HepG2 (cell line): Measurements from ENCODE around the gene CLCNKA. TPM values are rescaled to one million over a fixed set of nuclear protein-coding genes. Genes with fewer than 3 reads are reported as not detected.

Source experiments
- CHCHD3 ChIP-seq: sonication (generic); formaldehyde crosslinking; IDR thresholded peaks from 2 replicates; pipeline ENCODE4 v1.8.0; 2022; ENCODE audit warnings: mild to moderate bottlenecking, missing genetic modification reagents, moderate library complexity
- ELF3 ChIP-seq: IDR thresholded peaks from 2 replicates; pipeline ENCODE4 v1.6.1; 2016; ENCODE audit warnings: missing genetic modification reagents, missing compliant biosample characterization
- NFKBIZ ChIP-seq: IDR thresholded peaks from 2 replicates; pipeline ENCODE4 v1.6.1; 2018; ENCODE audit warnings: missing genetic modification reagents, missing compliant biosample characterization
- NFRKB ChIP-seq: fragments of 450-650 bp; IDR thresholded peaks from 2 replicates; pipeline ENCODE4 v1.6.1; 2017
- SMAD3 ChIP-seq: sonication (generic); formaldehyde crosslinking; IDR thresholded peaks from 2 replicates; pipeline ENCODE4 v1.4.0; 2020; ENCODE audit warnings: missing genetic modification reagents
- SP4 ChIP-seq: sonication (generic); formaldehyde crosslinking; IDR thresholded peaks from 2 replicates; pipeline ENCODE4 v1.8.1; 2023; ENCODE audit warnings: mild to moderate bottlenecking, missing genetic modification reagents
- THAP11 ChIP-seq: IDR thresholded peaks from 2 replicates; pipeline ENCODE4 v1.6.1; 2016; ENCODE audit warnings: missing biosample characterization, missing genetic modification reagents
- ZBTB7A ChIP-seq: sonication (generic); formaldehyde crosslinking; IDR thresholded peaks from 2 replicates; pipeline ENCODE4 v1.8.0; 2022; ENCODE audit warnings: mild to moderate bottlenecking, missing genetic modification reagents
- ZBTB7B ChIP-seq: sonication (generic); formaldehyde crosslinking; IDR thresholded peaks from 2 replicates; pipeline ENCODE4 v1.4.0; 2020; ENCODE audit warnings: missing genetic modification reagents
- ZNF160 ChIP-seq: sonication (generic); formaldehyde crosslinking; IDR thresholded peaks from 2 replicates; pipeline ENCODE4 v1.8.0; 2022; ENCODE audit warnings: mild to moderate bottlenecking, inconsistent platforms, missing genetic modification reagents
- polyA plus RNA-seq, 8 experiments: library from polyadenylated mRNA; depleted of rRNA in 3 of 8; stranded (reverse) in 7 of 8; unstranded in 1 of 8; fragments of >200 nt; fragmentation: Illumina TruSeq in 4 of 8; extraction: Trizol in 4 of 8; gene quantifications; 2 replicates each; pipeline versions ENCODE4 v1.2.1 to v1.2.3, GENCODE V29; 2011 to 2016; ENCODE audit warnings: low read depth in 4 of 8, missing spikeins in 1 of 8, mixed read lengths in 1 of 8; ENCODE audit not compliant: insufficient read depth in 1 of 8
- total RNA-seq, 5 experiments: library from RNA; depleted of rRNA; stranded (reverse); fragments of >200 nt; fragmentation: Illumina TruSeq; extraction: Trizol; gene quantifications; 2 replicates each; pipeline ENCODE4 v1.2.3, GENCODE V29; 2016; ENCODE audit warnings: low read depth in 1 of 5
- TF ChIP-seq, protein P1 (sequence below): sonication (generic); formaldehyde crosslinking; conservative IDR thresholded peaks from 2 replicates; pipeline ENCODE4 v1.4.0; 2020; ENCODE audit warnings: mild to moderate bottlenecking, missing genetic modification reagents, moderate library complexity
- TF ChIP-seq, protein P2 (sequence below): sonication (generic); formaldehyde crosslinking; IDR thresholded peaks from 2 replicates; pipeline ENCODE4 v1.8.0; 2022; ENCODE audit warnings: missing genetic modification reagents, mild to moderate bottlenecking, borderline replicate concordance
- TF ChIP-seq, protein P3 (sequence below): sonication (generic); formaldehyde crosslinking; IDR thresholded peaks from 2 replicates; pipeline ENCODE4 v1.5.1; 2020; ENCODE audit warnings: missing genetic modification reagents, mild to moderate bottlenecking, borderline replicate concordance
- TF ChIP-seq, protein P4 (sequence below): sonication (generic); formaldehyde crosslinking; IDR thresholded peaks from 2 replicates; pipeline ENCODE4 v1.4.0; 2020; ENCODE audit warnings: missing genetic modification reagents
- TF ChIP-seq, protein P5 (sequence below): sonication (generic); IDR thresholded peaks from 2 replicates; pipeline ENCODE4 v1.6.1; 2016; ENCODE audit warnings: low read depth, borderline replicate concordance
- TF ChIP-seq, protein P6 (sequence below): sonication (generic); formaldehyde crosslinking; IDR thresholded peaks from 2 replicates; pipeline ENCODE4 v1.4.0; 2020; ENCODE audit warnings: missing genetic modification reagents
- TF ChIP-seq, protein P7 (sequence below): IDR thresholded peaks from 2 replicates; pipeline ENCODE4 v1.6.1; 2016

CLCNKA gene
- total and polyA plus RNA-seq, 2 of the 13 experiments (the other 11 are each of a cell fraction or from before 2014, with no cell fraction given) = 0.03 TPM; not detected in 1

DNA sequence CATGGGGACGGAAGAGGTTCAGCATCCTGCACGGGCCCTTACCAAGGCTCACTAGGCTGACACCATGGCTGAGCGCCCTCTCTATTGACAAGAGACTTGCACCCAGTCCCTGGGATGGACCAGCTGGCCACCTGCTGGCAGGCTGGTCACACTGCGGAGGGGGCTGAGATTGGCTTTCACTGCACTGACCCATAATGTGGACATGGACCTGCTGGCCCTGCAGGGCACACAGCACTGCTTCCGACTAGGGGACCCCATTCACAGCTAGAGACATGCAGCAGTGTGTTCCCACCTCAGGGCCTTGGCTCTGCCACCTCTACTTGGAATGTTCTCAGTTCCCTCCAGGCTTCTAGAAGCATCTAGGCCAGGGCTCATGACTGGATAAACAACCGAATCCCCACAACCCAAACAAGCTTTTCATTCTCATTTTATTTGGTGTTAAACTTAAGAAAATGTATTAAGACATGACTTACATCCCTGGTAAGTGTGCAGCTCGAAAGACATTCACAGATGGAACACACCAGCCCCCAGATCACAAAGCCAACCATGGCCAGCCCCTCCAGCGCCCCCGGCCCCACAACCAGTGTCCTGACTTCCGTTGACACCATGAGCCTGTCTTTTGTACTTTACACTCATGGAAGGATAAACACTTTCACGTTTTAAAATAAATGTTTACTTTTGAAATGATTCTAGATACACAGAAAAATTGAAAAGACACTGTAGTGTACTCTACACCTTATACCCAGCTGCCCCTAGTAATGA is 27.1 kb upstream of the CLCNKA start (continued):
- TF ChIP-seq, protein P1, sequence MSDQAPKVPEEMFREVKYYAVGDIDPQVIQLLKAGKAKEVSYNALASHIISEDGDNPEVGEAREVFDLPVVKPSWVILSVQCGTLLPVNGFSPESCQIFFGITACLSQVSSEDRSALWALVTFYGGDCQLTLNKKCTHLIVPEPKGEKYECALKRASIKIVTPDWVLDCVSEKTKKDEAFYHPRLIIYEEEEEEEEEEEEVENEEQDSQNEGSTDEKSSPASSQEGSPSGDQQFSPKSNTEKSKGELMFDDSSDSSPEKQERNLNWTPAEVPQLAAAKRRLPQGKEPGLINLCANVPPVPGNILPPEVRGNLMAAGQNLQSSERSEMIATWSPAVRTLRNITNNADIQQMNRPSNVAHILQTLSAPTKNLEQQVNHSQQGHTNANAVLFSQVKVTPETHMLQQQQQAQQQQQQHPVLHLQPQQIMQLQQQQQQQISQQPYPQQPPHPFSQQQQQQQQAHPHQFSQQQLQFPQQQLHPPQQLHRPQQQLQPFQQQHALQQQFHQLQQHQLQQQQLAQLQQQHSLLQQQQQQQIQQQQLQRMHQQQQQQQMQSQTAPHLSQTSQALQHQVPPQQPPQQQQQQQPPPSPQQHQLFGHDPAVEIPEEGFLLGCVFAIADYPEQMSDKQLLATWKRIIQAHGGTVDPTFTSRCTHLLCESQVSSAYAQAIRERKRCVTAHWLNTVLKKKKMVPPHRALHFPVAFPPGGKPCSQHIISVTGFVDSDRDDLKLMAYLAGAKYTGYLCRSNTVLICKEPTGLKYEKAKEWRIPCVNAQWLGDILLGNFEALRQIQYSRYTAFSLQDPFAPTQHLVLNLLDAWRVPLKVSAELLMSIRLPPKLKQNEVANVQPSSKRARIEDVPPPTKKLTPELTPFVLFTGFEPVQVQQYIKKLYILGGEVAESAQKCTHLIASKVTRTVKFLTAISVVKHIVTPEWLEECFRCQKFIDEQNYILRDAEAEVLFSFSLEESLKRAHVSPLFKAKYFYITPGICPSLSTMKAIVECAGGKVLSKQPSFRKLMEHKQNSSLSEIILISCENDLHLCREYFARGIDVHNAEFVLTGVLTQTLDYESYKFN (CRISPR knock-in tag) = peak; percentile 80
- TF ChIP-seq NFKBIZ (CRISPR knock-in tag) (no peak), ZBTB7B (CRISPR knock-in tag) (0 out of 2 replicates have a peak, but pooled peaks have one; percentile 58), ZNF160 (CRISPR knock-in tag) (no peak), SP4 (0 out of 2 replicates have a peak, but pooled peaks have one; percentile 28), ELF3 (CRISPR knock-in tag) (peak; percentile 44; the same call in 1 of the 2 replicates), CHCHD3 (no peak), THAP11 (CRISPR knock-in tag) (0 out of 2 replicates have a peak, but pooled peaks have one; percentile 17), NFRKB (no peak), ZBTB7A (CRISPR knock-in tag) (peak; percentile 92), SMAD3 (CRISPR knock-in tag) (peak; percentile 21; the same call in 1 of the 2 replicates)
- TF ChIP-seq, protein P2, sequence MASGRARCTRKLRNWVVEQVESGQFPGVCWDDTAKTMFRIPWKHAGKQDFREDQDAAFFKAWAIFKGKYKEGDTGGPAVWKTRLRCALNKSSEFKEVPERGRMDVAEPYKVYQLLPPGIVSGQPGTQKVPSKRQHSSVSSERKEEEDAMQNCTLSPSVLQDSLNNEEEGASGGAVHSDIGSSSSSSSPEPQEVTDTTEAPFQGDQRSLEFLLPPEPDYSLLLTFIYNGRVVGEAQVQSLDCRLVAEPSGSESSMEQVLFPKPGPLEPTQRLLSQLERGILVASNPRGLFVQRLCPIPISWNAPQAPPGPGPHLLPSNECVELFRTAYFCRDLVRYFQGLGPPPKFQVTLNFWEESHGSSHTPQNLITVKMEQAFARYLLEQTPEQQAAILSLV = peak; percentile 83; the same call in 1 of the 2 replicates
- TF ChIP-seq, protein P3, sequence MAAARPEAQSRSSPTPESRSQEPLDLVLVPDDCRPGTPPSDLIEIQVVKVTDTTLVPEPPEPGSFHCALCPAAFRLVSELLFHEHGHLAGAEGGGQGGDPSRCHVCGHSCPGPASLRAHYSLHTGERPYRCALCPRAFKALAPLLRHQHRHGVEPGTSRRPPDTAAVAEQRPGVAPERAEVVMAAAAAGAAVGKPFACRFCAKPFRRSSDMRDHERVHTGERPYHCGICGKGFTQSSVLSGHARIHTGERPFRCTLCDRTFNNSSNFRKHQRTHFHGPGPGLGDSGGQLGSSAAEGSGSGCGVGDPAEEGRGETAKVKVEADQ = 0 out of 2 replicates have a peak, but pooled peaks have one; percentile 42
- TF ChIP-seq, protein P4, sequence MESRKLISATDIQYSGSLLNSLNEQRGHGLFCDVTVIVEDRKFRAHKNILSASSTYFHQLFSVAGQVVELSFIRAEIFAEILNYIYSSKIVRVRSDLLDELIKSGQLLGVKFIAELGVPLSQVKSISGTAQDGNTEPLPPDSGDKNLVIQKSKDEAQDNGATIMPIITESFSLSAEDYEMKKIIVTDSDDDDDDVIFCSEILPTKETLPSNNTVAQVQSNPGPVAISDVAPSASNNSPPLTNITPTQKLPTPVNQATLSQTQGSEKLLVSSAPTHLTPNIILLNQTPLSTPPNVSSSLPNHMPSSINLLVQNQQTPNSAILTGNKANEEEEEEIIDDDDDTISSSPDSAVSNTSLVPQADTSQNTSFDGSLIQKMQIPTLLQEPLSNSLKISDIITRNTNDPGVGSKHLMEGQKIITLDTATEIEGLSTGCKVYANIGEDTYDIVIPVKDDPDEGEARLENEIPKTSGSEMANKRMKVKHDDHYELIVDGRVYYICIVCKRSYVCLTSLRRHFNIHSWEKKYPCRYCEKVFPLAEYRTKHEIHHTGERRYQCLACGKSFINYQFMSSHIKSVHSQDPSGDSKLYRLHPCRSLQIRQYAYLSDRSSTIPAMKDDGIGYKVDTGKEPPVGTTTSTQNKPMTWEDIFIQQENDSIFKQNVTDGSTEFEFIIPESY (CRISPR knock-in tag) = 0 out of 2 replicates have a peak, but pooled peaks have one; percentile 40
- TF ChIP-seq, protein P5, sequence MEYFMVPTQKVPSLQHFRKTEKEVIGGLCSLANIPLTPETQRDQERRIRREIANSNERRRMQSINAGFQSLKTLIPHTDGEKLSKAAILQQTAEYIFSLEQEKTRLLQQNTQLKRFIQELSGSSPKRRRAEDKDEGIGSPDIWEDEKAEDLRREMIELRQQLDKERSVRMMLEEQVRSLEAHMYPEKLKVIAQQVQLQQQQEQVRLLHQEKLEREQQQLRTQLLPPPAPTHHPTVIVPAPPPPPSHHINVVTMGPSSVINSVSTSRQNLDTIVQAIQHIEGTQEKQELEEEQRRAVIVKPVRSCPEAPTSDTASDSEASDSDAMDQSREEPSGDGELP = no peak
- TF ChIP-seq, protein P6, sequence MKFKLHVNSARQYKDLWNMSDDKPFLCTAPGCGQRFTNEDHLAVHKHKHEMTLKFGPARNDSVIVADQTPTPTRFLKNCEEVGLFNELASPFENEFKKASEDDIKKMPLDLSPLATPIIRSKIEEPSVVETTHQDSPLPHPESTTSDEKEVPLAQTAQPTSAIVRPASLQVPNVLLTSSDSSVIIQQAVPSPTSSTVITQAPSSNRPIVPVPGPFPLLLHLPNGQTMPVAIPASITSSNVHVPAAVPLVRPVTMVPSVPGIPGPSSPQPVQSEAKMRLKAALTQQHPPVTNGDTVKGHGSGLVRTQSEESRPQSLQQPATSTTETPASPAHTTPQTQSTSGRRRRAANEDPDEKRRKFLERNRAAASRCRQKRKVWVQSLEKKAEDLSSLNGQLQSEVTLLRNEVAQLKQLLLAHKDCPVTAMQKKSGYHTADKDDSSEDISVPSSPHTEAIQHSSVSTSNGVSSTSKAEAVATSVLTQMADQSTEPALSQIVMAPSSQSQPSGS (CRISPR knock-in tag) = peak; percentile 44; the same call in 1 of the 2 replicates
- TF ChIP-seq, protein P7, sequence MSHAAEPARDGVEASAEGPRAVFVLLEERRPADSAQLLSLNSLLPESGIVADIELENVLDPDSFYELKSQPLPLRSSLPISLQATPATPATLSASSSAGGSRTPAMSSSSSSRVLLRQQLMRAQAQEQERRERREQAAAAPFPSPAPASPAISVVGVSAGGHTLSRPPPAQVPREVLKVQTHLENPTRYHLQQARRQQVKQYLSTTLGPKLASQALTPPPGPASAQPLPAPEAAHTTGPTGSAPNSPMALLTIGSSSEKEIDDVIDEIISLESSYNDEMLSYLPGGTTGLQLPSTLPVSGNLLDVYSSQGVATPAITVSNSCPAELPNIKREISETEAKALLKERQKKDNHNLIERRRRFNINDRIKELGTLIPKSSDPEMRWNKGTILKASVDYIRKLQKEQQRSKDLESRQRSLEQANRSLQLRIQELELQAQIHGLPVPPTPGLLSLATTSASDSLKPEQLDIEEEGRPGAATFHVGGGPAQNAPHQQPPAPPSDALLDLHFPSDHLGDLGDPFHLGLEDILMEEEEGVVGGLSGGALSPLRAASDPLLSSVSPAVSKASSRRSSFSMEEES (CRISPR knock-in tag) = no peak
